GM19468 (cell line): ENCODE results near the gene TMEM63C.

Experiments used
- ATAC-seq: cut with Tn5 transposase; IDR thresholded peaks from one replicate; pipeline ENCODE4 v1.9.1; 2021; ENCODE audit warnings: mild to moderate bottlenecking, moderate library complexity, moderate number of reproducible peaks; ENCODE audit not compliant: unreplicated experiment; ENCODE audit errors: extremely low read depth

Gene TMEM63C

GRCh38 chr14:77194706-77195105 is 13.1 kb downstream of the TMEM63C start:
- ATAC-seq, result no peak

DNA sequence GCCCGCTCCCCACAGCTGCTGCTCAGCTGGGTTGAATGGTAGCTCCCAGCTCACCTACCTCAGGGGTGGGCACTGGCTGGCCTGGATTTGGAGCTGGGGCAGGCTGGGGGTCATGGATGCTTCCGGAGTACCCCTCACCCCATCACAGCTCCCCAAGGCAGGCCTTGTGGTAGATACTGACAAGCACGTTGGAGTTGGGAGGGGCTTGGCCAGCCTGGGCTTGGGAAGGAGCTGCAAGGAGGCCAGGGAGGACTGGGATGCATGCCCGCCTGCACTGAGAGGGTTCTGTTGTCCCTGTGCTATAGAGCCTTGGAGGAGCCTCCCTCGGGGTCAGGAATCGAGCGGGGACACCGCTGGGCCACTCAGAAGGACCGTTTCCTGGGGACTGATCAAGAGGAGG is 14.2 kb downstream of the TMEM63C start:
- ATAC-seq, result no peak

GRCh38 chr14:77197988-77198387 is 16.4 kb downstream of the TMEM63C start:
- ATAC-seq, result no peak

DNA sequence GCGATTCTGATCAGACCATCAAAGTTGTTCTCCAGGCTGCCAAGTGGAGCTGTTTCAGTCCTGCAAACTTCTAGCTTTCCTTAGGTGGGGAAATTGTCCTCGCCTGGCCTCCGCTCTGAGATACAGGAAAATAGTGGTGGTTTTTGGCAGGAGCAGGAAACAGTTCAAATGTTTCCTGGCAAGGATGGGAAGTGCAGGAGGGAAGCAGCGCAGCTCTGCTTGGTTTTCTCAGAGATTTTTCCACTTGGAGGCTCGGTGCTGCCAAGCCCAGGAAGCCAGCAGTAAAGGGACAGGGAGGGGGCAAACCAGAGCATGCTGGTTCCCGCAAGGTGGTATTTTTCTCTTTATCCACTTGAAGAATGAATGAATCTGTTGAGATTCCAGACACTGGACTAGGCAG is 17.0 kb downstream of the TMEM63C start:
- no peak for ATAC-seq

DNA sequence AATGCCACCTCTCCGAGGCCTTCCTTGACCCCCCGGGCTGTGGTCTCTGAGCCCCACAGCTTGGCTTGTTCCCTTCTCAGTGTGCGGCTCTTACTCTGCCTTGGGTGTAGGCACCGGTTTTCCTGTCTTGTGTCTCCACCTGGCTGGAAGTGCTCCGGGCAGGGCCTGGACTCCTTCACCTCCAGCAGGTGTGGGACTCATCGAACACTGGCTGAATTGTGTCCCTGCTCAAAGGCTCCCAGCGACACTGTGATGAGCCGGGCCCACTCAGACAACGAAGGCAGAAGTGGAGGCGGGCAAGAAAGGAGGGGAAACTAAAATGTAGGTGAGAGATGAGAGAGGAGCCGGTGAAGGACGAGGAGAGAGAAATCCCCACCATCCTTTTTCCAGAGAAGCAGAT is 18.0 kb downstream of the TMEM63C start:
- ATAC-seq, result no peak

DNA sequence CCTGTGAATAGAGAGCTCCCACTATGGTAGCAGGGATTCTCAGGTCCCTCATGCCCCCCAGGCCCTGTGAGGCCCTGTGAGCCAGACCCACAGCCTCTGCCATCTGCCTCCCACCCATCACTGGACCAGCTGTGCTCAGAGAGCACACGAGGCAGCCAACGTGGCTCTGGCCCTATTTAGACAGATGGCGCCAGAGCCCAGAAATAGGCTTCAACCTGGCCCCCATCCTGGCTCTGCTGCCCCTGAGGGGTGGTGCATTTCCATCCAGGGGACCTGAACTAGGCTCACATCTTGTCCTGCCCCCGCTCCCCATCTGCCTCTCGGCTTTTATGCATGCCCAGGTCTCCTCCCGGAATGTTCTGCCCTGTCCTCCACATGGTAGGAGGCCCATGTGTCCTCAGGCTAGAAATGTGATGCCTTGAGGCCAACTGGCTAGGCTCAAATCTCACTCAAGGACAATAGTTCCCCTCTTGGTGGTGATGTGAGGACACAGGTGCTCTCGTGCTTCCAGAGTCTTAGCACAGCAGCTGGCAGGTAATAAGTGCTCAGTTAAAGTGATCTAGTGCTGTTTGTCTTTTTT is 18.9 kb downstream of the TMEM63C start:
- no peak for ATAC-seq

GRCh38 chr14:77201696-77202095 is 20.1 kb downstream of the TMEM63C start:
- no peak for ATAC-seq

DNA sequence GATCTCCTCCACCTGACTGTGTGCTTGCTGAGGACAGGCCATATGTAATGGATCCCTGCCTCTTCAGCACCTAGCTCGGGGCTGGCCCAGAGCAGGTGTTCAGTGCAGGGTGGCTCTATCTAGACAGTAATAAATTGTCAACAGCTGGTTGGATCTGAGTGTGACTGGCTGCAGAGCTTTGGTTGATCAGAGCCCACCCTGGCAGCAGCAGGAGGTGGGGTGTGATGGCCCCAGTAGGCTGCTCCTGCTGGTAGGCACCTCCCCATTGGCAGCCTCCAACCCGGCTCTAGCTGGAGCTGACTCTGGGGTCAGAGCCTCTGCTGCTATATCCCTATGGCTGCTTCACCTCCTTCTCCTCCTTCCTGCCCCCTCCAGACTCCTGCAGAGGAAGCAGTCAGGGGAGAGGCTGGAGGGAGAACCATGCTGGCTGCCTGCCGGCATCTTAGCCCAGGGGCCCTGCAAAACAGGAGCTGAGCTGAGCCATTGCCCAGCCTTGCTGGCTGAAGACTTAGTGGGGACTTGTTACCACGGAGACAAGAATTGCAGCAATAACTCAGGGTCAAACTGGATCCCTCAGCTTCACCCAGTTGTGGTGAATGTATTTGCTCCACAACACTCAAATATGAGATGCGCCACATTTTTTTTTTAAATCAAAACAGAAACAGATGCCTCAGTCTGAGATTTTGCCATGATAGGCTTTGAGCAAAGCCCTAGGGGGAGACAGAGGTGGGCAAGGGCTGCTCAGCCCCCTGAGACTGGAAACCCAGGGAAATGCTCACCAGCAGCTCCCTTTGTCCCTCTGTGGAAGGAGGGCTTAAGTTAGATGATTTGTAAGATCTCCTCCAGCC is 22.2 kb downstream of the TMEM63C start:
- no peak for ATAC-seq

- no peak for ATAC-seq
Observed at GRCh38 chr14:77204459-77204771, 22.8 kb downstream of the TMEM63C start.

- ATAC-seq, result no peak
Observed at GRCh38 chr14:77204907-77205306, 23.3 kb downstream of the TMEM63C start.

DNA sequence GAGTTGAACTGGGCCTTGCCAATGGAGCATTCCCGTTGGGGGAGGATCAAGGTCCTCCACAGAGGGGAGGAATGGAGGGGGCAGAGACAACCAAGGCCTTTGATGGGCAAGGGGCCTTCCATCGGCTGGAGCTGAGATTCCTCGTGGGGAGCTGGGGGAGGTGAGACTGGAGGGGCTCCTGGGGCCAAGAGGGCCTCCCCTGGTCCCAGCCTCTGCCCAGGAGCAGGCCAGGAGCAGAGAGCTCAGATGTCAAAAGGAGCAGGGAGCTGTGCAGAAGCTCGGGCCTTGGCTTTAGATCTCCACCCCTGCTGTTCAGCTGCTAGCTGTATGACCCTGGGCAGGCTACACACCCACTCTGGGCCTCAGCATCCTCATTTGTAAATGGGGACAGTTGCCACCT is 24.0 kb downstream of the TMEM63C start:
- no peak for ATAC-seq

DNA sequence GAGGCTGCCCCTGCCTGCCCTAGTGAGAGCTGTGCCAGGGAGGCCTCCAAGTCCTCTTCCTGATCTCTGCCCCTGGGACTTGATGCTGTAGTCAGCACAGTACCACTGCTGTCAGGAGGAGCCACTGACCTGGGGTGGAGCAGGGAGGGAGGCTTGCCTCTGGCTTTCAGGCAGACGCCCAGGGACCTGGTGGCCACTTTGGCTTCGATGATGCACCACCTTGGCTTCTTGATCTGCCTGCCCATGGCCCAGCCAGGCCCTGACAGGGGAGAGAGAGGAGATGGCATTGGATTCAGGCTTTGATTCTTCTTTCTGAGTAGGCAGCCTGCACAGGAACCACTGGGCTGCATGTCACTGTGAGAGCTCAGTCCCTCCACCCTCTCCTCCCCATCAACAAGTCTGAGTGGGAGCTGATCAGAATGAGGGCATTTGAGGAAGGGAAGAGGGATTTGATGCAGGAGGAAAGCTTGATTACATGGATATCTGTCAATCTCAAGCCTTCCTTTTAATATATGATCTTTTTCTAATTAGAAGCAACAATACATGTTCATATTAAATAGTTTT is 24.7 kb downstream of the TMEM63C start:
- ATAC-seq, result no peak

- no peak for ATAC-seq
Observed at GRCh38 chr14:77206877-77207389, 25.3 kb downstream of the TMEM63C start.

DNA sequence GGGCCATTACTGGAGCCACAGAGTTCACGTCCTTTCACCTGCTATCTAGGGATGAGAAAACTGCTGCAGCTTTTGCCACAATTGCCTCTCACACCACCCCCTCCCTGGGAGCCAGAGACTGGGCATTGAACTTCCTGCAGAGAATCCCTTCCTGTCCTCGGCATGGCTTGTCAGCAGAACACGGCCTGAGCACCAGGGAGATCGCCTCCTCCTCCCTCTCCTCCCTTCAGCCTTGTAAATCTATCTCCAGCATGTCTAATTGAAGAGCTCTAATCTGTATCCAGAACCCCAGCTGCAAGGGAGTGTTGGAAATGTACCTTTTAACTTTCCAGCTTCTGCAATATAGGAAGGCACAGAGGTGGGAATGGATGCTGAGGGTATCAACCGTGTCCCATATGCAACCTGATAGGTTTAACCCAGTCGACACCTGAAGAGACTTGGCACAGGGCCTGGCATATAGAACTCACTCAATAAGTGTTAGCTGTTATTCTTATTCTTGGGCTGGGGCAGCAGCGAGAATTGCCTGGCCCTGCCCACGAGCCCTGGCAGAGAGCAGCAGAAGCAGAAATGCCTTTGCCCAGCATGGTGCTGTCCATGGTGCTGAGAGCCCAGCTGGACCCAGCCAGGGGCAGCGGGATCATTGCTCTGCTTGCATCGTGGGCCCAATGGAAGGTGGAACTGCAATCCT is 26.8 kb downstream of the TMEM63C start:
- no peak for ATAC-seq

- no peak for ATAC-seq
Observed at GRCh38 chr14:77208979-77209318, 27.4 kb downstream of the TMEM63C start.

DNA sequence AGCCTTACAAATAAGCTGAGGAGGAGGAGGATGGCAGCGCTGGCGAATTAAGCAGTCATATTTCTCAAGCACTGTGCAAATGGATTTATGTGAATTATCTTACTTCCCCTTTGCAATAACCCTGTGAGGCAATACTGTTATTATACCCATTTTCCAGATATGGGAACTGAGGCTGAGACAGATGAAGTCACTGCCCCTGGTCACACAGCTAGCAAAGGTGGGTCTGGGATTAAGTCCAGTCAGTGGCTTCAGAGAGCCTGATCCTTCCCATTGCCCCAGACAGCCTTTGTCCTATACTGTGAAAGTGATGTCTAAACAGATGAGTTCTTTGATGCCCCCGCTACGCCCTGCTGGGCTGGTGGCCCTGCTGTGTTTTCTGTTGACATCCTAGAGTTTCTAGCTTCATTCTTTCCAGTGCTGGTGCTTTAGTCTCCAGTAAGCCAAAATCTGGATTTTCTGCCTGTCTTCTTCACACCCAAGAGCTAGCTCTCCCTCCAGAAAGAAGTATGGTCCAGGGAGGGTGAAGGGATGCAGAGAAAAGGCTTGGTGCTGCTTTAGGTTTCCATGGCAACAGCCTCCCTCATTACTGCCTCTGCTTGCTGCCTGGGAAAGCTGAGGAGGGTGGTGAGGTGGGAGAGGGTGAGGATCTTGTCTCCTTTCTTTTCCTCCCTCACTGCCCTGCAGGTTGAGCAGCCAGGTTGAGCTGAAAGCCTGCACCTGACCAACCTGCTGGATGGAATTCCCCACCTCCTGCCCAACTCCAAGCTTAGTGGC is 30.7 kb downstream of the TMEM63C start:
- no peak for ATAC-seq

GRCh38 chr14:77212943-77213678 is 31.5 kb downstream of the TMEM63C start:
- ATAC-seq, result no peak

- ATAC-seq, result no peak
Observed at GRCh38 chr14:77213679-77214016, 32.0 kb downstream of the TMEM63C start.

GRCh38 chr14:77214216-77214615 is 32.6 kb downstream of the TMEM63C start:
- no peak for ATAC-seq

GRCh38 chr14:77217551-77217950 is 36.0 kb downstream of the TMEM63C start:
- ATAC-seq, result no peak
